DOHH2 (cell line): ENCODE measurements around the gene JUND.

Source experiments
- H3F3A ChIP-seq: fragments of 200-600 bp; sonication (generic), shearing (Covaris generic); 2 replicates; pipeline ENCODE4 v1.6.0; 2016; ENCODE audit warnings: antibody characterized with exemption, mild to moderate bottlenecking; ENCODE audit not compliant: control insufficient read depth, insufficient read depth
- H3K27ac ChIP-seq: fragments of 200-600 bp; sonication (generic); 2 replicates; pipeline ENCODE4 v1.5.1; 2014; ENCODE audit warnings: low read depth, mild to moderate bottlenecking, low read length, moderate library complexity
- H3K27me3 ChIP-seq: fragments of 200-600 bp; sonication (generic); 2 replicates; pipeline ENCODE4 v1.6.1; 2014; ENCODE audit warnings: mild to moderate bottlenecking, low read length, mixed read lengths; ENCODE audit not compliant: control insufficient read depth
- H3K36me3 ChIP-seq: fragments of 200-600 bp; sonication (generic); 2 replicates; pipeline ENCODE4 v1.6.1; 2014; ENCODE audit warnings: mild to moderate bottlenecking, low read length, moderate library complexity, mixed read lengths; ENCODE audit not compliant: control insufficient read depth
- H3K4me1 ChIP-seq: fragments of 200-600 bp; sonication (generic); 2 replicates; pipeline ENCODE4 v1.6.1; 2014; ENCODE audit warnings: mild to moderate bottlenecking, low read length, mixed read lengths; ENCODE audit not compliant: control insufficient read depth
- H3K4me2 ChIP-seq: fragments of 200-600 bp; sonication (generic); 2 replicates; pipeline ENCODE4 v1.6.0; 2014; ENCODE audit warnings: mild to moderate bottlenecking, low read length, moderate library complexity
- H3K4me3 ChIP-seq: fragments of 200-600 bp; sonication (generic); 2 replicates; pipeline ENCODE4 v1.5.1; 2014; ENCODE audit warnings: mild to moderate bottlenecking, low read length, mixed read lengths
- H3K79me2 ChIP-seq: fragments of 200-600 bp; sonication (generic); 2 replicates; pipeline ENCODE4 v1.6.1; 2014; ENCODE audit warnings: mild to moderate bottlenecking, low read length, mixed read lengths; ENCODE audit not compliant: control insufficient read depth
- H3K9me2 ChIP-seq: fragments of 200-600 bp; sonication (generic); replicated peaks from 2 replicates; pipeline ENCODE4 v1.6.1; 2014; ENCODE audit warnings: mild to moderate bottlenecking, low read length, mixed read lengths; ENCODE audit not compliant: control insufficient read depth
- H3K9me3 ChIP-seq: fragments of 200-600 bp; sonication (generic); 2 replicates; pipeline ENCODE4 v1.6.1; 2014; ENCODE audit warnings: antibody characterized with exemption, low read length, mixed read lengths; ENCODE audit not compliant: control insufficient read depth, insufficient read depth
- H4K20me1 ChIP-seq: fragments of 200-600 bp; sonication (generic); 2 replicates; pipeline ENCODE4 v1.6.0; 2014; ENCODE audit warnings: low read depth, mild to moderate bottlenecking, antibody characterized with exemption, low read length, moderate library complexity; ENCODE audit not compliant: control insufficient read depth, insufficient read depth
- EZH2phosphoT487 ChIP-seq: fragments of 200-600 bp; sonication (generic); IDR thresholded peaks from 2 replicates; pipeline ENCODE4 v1.6.1; 2017; ENCODE audit warnings: borderline replicate concordance, mild to moderate bottlenecking, antibody characterized with exemption, low read length, moderate library complexity, mixed read lengths
- TF ChIP-seq, protein P1 (sequence below): fragments of 200-600 bp; sonication (generic); IDR thresholded peaks from one replicate; pipeline ENCODE4 v1.5.1; 2014; ENCODE audit warnings: antibody characterized with exemption, mild to moderate bottlenecking, low read depth, low read length; ENCODE audit not compliant: poor library complexity, severe bottlenecking

The JUND gene

GRCh38 chr19:18279516-18280246, 1.7 kb downstream of the JUND start:
- Histone ChIP-seq H3K9me3 (no peaks in the 10 kb centered on the region), H3K4me1 (peaks cover 30% of the 10 kb centered on the region), H3K4me2 (peak overlapping the region; percentile 65), H3K27me3 (no peaks in the 10 kb centered on the region), H3K9me2 (no peaks in the 10 kb centered on the region), H3K4me3 (peak overlapping the region; percentile 93), H3K79me2 (peaks cover 58% of the 10 kb centered on the region), H3F3A (peaks cover 8% of the 10 kb centered on the region), H3K36me3 (peaks cover 44% of the 10 kb centered on the region), H4K20me1 (peaks cover 22% of the 10 kb centered on the region), H3K27ac (peak overlapping the region; percentile 98)
- TF ChIP-seq EZH2phosphoT487 = no peak
- TF ChIP-seq, protein P1, sequence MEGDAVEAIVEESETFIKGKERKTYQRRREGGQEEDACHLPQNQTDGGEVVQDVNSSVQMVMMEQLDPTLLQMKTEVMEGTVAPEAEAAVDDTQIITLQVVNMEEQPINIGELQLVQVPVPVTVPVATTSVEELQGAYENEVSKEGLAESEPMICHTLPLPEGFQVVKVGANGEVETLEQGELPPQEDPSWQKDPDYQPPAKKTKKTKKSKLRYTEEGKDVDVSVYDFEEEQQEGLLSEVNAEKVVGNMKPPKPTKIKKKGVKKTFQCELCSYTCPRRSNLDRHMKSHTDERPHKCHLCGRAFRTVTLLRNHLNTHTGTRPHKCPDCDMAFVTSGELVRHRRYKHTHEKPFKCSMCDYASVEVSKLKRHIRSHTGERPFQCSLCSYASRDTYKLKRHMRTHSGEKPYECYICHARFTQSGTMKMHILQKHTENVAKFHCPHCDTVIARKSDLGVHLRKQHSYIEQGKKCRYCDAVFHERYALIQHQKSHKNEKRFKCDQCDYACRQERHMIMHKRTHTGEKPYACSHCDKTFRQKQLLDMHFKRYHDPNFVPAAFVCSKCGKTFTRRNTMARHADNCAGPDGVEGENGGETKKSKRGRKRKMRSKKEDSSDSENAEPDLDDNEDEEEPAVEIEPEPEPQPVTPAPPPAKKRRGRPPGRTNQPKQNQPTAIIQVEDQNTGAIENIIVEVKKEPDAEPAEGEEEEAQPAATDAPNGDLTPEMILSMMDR = peak; percentile 99

- Histone ChIP-seq H3K9me3 (no peaks in the 10 kb centered on the region), H3K79me2 (peaks cover 62% of the 10 kb centered on the region), H3K4me2 (peak overlapping the region; percentile 65), H3K9me2 (no peaks in the 10 kb centered on the region), H3K36me3 (peaks cover 44% of the 10 kb centered on the region), H3K27ac (peak overlapping the region; percentile 98; the same call in 1 of the 2 replicates), H3K27me3 (no peaks in the 10 kb centered on the region), H3F3A (peaks cover 5% of the 10 kb centered on the region), H4K20me1 (peaks cover 22% of the 10 kb centered on the region), H3K4me3 (peak overlapping the region; percentile 93), H3K4me1 (peaks cover 28% of the 10 kb centered on the region)
- TF ChIP-seq EZH2phosphoT487 = no peak
- TF ChIP-seq, protein P1 = no peak
These were observed 2.2 kb downstream of the JUND start for GRCh38 chr19:18279266-18279515.

GRCh38 chr19:18278521-18279265, 2.7 kb downstream of the JUND start:
- TF ChIP-seq, protein P1 = peak; percentile 55
- TF ChIP-seq EZH2phosphoT487 = no peak
- Histone ChIP-seq H3F3A (peaks cover 8% of the 10 kb centered on the region), H3K27me3 (no peaks in the 10 kb centered on the region), H4K20me1 (peaks cover 22% of the 10 kb centered on the region), H3K4me1 (peaks cover 28% of the 10 kb centered on the region), H3K4me3 (peak overlapping the region; percentile 93), H3K9me2 (no peaks in the 10 kb centered on the region), H3K79me2 (peaks cover 62% of the 10 kb centered on the region), H3K36me3 (peaks cover 45% of the 10 kb centered on the region), H3K9me3 (no peaks in the 10 kb centered on the region), H3K4me2 (peak overlapping the region; percentile 65), H3K27ac (no peak overlapping the region)
